Prostate gland (tissue), 2 donors: ENCODE results near the gene CMSS1.

Experiments
- CTCF ChIP-seq, 4 experiments: fragments of 200-600 bp in 2 of 4; fragments of 450-650 bp in 2 of 4; sonication (generic) in 2 of 4; IDR thresholded peaks; 1 replicate in 3 of 4; 2 replicates in 1 of 4; pipeline ENCODE4 v1.5.1; 2016 to 2019; ENCODE audit warnings: antibody characterized with exemption in 4 of 4, mild to moderate bottlenecking in 2 of 4, moderate library complexity in 2 of 4
- POLR2A ChIP-seq: fragments of 450-650 bp; IDR thresholded peaks from one replicate; pipeline ENCODE4 v1.6.1; 2016; ENCODE audit warnings: antibody characterized with exemption, mild to moderate bottlenecking
- POLR2AphosphoS5 ChIP-seq: sonication (generic); formaldehyde crosslinking; IDR thresholded peaks from one replicate; pipeline ENCODE4 v1.6.1; 2017; ENCODE audit warnings: antibody characterized with exemption

GRCh38 chr3:99943931-99944761 is 126.5 kb downstream of the CMSS1 start:
- TF ChIP-seq POLR2A (no peak), CTCF (IDR thresholded peaks at IDR 0.05) (no peak), POLR2AphosphoS5 (no peak)
